Ramos (cell line): Measurements from ENCODE around the gene NR4A1.

Source experiments
- in situ Hi-C: fragments of 300-500 bp; cut with MboI; formaldehyde crosslinking; loops from one replicate; pipeline ENCODE4 v1.14.3; 2022; ENCODE audit warnings: low sequenced_read_pairs; ENCODE audit not compliant: unreplicated experiment

Gene NR4A1

DNA sequence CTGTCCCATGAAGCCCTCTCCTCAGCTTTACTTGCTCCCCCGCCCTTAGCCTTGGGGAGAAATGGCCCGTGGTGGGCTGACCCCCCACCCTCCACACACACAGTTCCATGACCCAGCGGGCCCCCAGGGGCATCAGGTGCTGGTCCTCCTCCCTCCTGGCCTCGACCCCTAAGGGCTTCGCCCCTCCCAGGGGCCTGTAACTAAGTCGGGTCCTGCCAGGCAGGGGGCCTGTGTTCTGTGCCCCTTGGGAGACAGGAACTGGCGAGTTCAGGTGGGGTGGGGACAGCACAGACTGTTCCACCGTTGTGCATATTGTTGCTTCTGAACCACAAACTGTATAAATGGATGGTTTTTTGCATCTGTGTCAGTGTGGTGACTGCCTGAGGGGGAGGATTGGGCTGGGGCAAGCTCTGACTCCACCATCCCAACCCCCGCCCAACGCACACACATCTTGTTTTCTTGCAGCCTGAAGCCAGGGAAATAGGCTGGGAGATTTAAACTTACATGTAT lies 35.7 kb upstream of the NR4A1 start:
- in situ Hi-C loops: no loop called here

DNA sequence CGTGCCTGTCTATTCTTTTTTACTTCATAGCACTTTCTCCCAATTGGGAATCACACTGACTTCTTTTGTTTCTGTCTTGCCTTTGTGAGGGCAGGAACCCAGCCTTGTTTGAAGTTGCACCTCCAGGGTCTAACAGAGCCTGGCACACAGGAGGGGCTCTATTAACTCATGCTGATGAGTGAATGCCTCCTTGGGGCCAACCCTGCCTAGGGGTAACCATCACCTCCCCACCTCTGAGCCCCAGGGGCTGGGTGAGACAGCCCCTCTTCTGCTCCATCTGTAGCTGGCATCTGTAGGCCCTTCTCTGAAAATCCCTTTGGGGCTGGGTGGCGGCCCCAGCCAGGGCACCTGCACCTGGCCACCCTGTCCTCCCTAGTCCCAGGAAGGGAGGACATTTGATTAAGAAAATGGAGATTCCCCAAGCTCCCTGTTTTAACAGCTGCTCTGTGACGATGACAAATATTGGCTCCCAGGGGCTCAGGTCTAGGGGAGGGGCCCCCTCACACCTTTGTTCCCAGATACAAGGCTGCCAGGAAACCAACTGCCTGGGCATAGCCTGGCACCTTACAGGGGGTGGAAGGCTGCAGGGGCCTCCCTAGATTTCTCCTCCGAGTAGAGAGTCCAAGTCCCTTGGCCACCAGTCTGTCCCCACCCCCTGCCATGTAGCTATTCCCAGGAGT lies 32.7 kb upstream of the NR4A1 start:
- in situ Hi-C loops: no loop called here

DNA sequence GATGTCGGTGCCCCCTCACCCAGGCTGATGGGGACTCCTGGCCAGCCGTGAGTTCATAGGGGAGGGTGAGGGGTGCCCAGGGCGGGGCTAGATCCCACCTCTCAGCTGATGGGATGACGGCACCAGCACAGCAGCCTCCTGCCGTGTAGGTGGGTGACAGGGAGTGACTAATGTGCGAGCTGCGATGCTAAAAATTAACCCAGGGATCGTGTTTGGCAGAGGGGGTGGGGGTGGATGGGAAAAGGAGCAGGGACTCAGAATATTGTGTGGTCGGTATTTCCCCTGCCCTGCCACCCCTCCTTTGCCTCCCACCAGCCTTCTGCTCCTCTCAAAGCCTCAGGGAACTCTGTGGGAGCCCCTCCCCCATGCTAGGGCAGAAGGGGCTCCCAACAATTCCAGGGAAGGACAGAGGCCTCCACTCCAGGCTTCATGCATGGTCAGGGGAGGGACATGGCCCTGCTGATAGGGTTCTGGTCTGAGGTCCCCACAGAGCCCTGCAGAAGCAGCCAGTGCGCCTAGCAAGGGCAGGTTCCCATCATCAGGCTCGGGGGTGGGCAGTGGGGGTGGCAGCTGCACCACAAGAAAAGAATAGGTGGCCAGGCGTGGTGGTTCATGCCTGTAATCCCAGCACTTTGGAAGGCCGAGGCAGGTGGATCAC lies 32.0 kb upstream of the NR4A1 start:
- in situ Hi-C loops: no loop called here

DNA sequence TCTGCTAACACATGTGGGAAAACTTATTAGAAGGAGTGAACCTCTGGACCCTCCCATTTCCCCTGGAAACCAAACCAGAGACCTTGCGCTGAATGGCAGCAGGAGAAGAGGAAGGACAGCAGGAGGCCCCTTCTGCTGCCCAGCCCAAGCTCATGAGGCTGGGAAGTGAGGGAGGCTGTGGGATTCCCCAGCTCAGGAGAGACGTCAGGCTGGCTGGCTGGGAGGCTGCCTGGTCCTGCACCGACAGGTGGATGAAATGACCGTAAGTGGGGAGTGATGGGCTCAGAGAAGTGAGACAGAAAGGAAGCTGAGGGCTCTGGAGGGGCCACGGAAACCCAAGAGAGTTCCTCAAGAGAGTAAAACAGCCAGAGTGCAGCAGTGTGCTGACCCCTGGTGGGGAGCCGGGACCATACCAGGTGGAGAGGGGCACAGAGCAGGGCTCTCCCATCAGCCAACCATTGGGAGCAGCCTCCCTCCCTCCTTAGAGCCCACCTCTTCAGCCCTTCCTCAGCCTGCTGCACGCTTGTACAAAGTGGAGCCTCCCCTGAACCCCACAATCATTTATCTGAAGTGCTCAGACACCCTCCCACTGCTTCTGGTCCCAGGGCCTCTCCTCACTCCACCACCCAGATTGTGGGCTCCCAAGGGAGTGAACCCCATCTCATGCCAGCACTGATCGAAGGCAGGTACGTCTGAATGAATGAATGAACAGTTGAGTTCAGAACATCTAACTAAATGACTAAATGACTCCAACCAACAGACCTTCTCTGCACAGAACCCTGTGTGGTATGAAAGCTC lies 30.5 kb upstream of the NR4A1 start:
- in situ Hi-C loops: no loop called here

DNA sequence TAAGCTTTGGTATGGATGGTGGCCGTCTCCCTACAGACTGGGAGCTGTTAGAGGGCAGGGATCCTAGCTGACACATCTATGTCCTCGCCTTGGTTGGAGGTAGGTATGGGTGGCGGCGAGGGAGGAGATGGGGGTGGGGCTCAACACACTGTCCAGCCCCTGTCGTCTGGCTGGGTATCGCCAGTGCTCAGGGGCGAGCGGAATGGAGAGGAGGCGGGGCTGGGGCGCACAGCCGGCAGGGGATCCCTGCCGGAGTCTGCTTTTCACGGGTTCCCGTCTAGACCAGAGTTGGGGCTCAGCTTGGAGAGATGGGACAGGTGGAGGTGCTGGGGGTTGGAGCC lies 28.4 kb upstream of the NR4A1 start:
- in situ Hi-C loops: no loop called here

DNA sequence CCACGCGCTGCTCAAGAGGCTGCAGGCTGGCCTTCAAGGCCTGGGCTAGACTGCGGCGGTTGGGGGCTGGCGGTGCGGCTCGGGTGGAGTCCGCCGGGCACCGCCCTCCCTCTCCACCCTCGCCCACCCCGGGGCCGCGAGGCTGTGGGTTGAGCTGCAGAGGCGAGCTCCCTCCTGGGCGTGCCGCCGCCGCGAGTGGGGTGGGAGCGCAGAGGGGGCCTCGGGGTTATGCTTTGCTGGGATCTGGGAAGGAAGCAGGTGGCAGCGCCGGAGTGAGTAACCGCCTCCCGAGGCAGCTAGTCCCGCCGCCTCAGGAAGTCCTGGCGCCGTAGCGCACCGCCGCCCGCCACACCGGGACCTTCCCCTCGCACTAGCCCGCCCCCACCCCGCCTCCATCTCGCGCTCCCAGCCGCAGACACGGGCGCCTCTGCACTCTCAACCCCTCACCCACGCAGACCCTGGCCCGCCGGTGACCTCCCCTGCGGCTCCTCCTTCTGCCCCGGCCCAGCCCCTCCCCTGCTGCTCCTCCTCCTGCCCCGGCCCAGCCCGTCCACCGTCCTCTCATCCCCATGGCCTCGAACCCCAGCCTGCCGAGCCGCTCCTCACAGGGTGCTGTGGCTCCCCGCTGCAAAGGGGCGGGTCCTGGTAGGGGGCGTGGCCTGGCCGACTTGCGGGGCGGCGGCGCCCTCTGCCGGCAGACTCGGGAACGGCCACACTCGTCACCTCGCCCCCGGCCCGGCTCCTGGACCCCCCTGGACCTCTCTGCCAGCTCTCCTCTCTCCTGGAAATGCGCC lies 27.9 kb upstream of the NR4A1 start:
- in situ Hi-C loops: no loop called here

DNA sequence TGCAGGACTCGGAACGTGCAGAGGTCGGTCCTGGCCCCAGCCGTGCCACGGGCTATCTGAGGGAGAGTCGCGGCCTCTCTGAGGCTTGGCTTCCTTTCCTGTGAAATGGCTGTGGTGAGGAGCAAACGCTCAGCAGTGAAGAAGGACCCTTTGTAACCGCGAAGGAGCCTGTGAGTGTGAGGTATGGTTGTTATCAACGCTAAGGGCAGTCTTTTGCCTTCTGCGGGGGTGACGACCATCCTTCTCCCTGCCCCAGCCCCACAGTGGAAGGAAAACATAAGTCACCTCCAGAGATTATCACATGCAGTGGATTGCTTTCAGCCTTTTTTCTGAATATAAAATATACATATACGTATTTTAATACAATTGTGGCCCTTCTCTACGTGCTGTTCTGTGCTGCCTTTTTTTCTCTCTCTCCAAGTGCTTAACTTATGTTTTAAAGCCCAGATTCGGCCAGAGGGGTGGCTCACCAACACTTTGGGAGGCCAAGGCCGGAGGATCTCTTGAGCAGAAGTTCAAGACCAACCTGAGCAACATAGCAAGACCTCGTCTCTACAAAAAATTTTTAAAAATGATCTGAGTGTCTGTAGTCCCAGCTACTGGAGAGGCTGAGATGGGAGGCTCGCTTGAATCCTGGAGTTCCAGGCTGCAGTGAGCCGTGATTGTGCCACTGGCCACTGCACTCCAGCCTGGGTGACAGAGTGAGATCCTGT lies 27.1 kb upstream of the NR4A1 start:
- in situ Hi-C loops: no loop called here

DNA sequence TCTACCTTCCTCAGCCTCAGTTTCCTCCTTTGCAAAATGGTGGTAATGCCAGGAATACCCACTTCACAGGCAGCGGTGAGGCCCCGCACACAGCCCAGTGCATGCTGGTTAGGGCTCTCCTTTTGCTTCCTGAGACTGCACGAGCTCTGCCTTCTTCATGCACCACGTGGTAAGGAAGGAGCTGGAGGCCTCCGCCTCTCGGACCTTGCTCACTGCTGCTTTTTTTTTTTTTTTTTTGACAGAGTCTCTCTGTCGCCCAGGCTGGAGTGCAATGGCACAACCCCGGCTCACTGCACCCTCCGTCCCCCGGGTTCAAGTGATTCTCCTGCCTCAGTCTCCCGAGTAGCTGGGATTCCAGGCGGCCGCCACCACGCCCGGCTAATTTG lies 26.4 kb upstream of the NR4A1 start:
- in situ Hi-C loops: loop anchor here (5.0 kb wide), 2 partner anchors 57 to 92 kb away; no protein-coding TSS in a partner anchor

DNA sequence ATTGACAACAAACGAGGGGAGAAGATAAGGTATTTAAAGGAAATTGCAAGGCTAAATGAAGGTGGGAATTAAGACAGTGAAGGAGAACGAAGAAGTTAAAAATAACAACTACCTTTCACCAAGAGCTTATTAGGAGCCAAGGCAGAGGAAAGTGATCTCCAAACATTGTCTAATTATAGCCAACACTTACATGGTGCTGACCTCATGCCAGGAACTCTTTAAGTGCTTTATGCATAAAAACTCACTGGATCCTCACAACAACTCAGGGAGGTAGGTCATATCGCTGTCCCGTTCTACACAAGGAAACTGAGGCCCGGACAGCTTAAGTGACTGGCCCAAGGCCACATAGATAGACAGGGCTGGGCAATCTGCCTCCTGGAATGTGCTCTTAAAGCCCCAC lies 25.0 kb upstream of the NR4A1 start:
- in situ Hi-C loops: loop anchor here (5.0 kb wide), 2 partner anchors 56 to 91 kb away; no protein-coding TSS in a partner anchor

DNA sequence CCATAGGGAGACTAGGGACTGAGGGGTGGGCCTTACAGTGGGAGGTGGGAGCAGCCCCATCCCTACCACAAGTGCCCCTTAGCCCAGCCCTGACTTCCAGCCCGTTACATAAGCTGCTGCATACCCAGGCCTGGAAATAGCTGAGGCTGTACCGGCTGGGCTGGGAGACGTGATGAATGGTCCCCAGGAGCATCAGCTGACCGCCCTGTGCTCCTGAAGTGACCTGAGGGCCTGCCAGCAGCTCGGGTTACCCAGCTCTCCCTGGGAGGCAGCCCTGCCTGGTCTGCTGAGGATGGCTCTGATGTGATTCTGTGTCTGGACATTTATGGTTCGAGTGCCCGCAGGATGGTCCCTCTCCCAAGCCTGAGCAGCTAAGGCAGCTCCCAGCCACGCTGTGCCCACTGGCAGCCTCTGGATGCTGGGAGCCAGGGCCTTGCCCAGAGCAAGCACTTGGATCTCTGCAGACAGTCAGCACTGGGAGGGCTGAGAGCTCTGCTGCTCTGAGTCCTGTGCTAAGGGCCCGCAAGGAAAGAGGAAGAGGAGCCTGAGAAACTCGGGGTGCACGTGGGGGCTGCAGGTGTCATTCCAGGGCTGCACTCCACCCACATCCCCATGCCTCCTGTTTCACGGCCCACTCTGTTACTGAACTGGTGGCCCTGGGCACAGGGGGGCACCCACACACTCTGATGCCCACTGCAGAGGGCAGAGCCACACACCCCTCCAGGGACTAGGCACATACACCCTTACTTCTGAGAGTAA lies 24.0 kb upstream of the NR4A1 start:
- in situ Hi-C loops: loop anchor here (5.0 kb wide), 2 partner anchors 55 to 90 kb away; no protein-coding TSS in a partner anchor

DNA sequence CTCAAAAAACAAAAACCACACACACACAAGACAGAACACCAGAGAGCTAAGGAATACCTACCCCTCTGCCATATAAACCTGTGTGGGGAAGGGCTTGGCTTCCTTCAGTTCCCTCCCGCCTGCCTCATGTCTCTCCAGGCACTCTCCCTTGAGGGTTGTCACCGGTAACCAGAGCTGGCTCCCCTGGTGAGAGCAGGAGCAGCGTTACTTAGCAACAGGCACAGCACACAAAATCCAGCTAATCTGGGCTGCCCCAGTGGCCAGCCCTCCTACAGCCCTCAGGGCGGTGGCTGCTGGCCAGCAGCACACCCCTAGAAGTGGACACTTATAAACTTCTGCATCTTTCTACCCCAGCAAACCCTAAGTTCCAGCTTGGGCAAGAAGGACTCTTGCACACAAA lies 21.6 kb upstream of the NR4A1 start:
- in situ Hi-C loops: loop anchor here (5.0 kb wide), 2 partner anchors 53 to 88 kb away; no protein-coding TSS in a partner anchor

DNA sequence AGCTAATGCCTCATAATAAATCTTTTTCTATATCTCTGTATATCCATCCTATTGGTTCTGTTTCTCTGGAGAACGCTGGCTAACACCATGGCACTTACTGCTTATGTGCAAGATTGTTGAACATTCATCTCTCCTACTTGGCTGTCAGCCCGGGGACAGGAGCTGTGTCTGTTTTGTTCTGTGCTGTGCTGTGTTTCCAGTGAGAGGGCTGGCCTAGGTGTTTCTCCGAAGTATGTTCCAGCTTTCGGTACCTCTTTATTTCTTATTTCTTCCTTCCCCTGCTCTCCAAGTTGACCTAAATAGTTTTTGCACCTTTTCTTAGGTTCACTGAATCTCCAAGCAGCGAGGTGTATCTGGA lies 18.8 kb upstream of the NR4A1 start:
- in situ Hi-C loops: no loop called here

DNA sequence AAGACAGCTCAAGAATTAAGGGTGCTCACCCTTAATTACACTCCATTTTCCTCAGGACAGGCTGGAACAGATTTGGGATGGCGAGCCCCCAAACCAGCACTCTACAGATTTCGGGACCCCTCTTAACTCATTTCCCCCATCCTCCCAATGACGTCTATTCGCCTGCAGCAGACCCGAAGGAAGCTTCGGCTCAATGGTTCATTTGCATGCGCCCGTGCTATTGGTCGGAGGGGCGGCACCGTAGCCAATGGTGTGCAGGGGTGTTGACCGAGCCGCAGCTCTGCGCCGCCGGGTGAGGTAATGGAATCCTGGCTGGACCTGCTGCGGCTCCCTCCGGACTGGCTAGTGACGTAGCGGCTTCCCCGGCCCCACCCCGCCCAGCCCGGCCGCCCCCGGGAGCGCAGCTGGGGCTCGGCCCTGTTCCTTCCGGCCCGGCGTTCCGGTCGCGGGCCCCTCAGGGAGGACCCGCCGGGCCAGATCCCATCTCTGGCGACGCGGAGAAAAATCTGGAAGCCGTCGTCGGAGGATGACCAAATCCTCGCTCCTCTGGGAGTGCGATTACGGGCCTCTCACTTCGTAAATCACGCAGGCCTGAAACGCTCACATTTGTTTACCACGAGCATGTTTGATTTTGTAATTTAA lies 18.3 kb upstream of the NR4A1 start:
- in situ Hi-C loops: no loop called here

DNA sequence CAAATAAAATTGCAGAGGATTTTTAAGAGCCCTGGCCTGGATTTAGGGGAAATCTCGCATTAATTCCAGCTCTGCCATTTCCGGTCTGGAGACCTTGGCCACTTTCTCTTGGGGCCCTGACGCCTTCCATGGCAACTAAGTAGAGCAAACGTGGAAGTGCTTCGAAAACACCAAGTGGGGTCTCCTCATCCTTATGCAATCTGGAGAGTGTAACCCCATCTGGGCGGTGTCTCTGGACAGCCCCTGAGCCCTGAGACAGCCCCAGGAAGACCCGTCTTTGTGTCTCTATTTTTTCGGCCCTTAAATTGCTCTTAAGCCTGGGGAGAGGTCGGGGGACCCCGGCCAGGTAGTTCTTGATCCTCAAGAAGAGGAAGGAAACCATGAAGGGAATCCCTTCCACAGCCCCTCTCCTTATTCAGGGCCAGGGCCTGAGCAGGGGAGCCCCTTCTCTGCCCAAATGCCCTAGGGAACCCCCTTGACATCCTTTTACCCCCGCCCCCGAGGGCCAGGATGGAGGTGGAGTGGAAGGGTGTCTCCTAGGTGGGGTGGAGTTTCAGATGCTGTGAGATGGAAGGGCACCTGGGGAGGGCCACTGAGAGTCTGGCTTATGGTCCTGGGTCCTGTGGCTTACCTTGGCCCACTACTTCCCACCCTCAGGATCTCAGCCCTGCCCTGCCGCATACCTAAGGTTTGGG lies 17.6 kb upstream of the NR4A1 start:
- in situ Hi-C loops: no loop called here

DNA sequence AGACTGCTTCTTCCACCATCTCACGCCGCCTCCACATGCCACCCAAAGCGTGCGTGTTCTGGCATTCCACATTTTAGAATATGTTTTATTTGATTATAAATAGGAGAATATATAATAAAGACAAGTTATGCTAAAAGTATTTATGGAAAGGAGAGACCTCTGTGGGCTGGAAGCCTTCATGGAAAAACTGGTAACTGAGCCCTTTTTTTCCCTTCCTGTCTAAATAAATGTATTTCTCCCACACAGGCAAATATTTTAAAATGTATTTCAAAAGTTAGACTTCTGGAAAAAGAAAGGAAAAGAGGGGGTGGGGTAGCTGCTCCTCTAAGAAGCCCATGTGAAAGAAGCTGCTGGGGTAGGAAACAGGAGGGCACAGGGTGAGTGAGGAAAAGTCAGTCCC lies 16.1 kb upstream of the NR4A1 start:
- in situ Hi-C loops: no loop called here

DNA sequence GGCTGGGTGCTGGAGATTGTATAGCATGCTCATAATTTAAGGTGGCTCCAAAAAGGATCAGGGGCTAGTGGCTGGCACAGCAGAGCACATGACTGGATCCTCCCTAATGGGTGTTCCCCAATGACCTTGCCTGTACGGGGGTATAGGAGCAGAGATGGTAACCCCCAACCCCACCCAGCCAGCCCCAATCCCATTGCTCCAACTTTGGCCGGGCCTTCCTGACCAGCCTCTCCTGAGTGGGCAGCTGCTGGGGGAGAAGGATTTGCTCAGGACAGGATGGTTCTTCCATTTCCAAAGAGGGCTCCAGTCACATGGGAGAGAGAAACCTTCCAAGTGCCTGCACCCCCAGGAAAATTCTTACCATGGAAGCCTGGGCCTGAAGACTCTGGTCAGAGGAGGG lies 15.3 kb upstream of the NR4A1 start:
- in situ Hi-C loops: no loop called here

DNA sequence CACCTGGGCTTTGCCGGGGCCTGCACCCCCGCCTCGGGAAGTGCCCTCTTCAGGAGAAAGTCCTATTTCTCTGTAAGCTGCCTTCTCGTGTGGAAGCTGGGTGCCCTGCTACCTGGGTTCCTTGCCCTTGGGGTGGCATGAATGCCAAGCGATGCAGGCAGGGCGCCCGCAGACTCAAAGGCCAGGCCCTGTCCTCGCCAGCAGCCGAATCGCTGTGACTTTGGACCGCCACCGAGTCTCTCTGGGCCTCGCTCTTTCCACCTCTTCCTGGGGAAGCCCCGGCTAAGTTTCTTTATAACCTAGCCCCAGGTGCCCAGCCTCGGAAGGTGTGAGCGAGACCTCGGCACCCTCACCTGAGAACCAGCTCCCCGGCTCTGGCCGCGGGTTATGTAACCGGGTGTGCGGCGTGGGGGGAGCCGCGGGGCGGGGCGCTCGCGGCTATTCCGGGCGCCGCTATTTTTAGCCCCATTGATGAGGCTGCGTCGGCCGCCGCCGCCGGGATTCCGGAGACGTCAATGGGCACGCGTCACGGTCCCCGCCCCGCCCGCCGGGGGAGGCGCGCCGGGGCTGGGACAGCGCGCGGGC lies 14.6 kb upstream of the NR4A1 start:
- in situ Hi-C loops: no loop called here
